ENCODE results near the gene CHRNB2. TPM values are rescaled to one million over a fixed set of nuclear protein-coding genes. Genes with fewer than 3 reads are reported as not detected.
"Not testable (repeated sequence)": the region's sequence is repeated elsewhere in the genome, so short reads cannot be mapped to it uniquely, and the experiment has no call there.

The CHRNB2 gene
- total RNA-seq (10 to 100 TPM in 1 of 2 donors, 1 to 10 TPM in 1; 5.8 to 14.9 TPM), polyA plus RNA-seq (ENCODE audit: insufficient read length in 2 of 2) (10 to 100 TPM; 23.3 to 24.1 TPM)
- long read RNA-seq, donor 1, full-length matches to known transcripts, result 1 of 1 reads
- long read RNA-seq, donor 1, partial matches to known transcripts, result 0 of 1 reads
- long read RNA-seq, donor 1, other reads (novel, unspliced or antisense), result 0 of 1 reads
- long read RNA-seq, donor 2, full-length matches to known transcripts, result 1 of 1 reads
- long read RNA-seq, donor 2, partial matches to known transcripts, result 0 of 1 reads
- long read RNA-seq, donor 2, other reads (novel, unspliced or antisense), result 0 of 1 reads
- long read RNA-seq, donor 3, full-length matches to known transcripts, result 1 of 1 reads
- long read RNA-seq, donor 3, partial matches to known transcripts, result 0 of 1 reads
- long read RNA-seq, donor 3, other reads (novel, unspliced or antisense), result 0 of 1 reads
- long read RNA-seq, donor 4, result 0 reads

GRCh38 chr1:154567386-154568156, at the start of gene CHRNB2:
Gene CHRNB2, plus strand, starts transcription at chr1:154567778. Its CDS starts 267 bp downstream, at chr1:154568045.
- WGBS (ENCODE audit: insufficient coverage), result under 1% methylated on average over 48 of the region's 53 CpGs
- H3K36me3 ChIP-seq (ENCODE audit: control insufficient read depth, insufficient read depth, low read length), result peaks cover 32% of the 10 kb centered on the region
- DNase-seq (ENCODE audit: low read depth in 4 of 6, low spot score in 6 of 6), result peak in 5 of 6 donors; percentile 43 to 95 (median 64)
- H3K9me3 ChIP-seq (ENCODE audit: control insufficient read depth, insufficient read depth, low read length), result no peaks in the 10 kb centered on the region
- H3K4me1 ChIP-seq (ENCODE audit: control insufficient read depth, insufficient read depth, low read length), result peaks cover 24% of the 10 kb centered on the region
- H3K27me3 ChIP-seq (ENCODE audit: control insufficient read depth, insufficient read depth, low read length), result peaks cover 5% of the 10 kb centered on the region
- H3K4me3 ChIP-seq (ENCODE audit: low read depth, low read length), result peak within 1 kb of the TSS; percentile 45
- no peak within 1 kb of the TSS for H3K27ac ChIP-seq (ENCODE audit: low read depth, low read length)

DNA sequence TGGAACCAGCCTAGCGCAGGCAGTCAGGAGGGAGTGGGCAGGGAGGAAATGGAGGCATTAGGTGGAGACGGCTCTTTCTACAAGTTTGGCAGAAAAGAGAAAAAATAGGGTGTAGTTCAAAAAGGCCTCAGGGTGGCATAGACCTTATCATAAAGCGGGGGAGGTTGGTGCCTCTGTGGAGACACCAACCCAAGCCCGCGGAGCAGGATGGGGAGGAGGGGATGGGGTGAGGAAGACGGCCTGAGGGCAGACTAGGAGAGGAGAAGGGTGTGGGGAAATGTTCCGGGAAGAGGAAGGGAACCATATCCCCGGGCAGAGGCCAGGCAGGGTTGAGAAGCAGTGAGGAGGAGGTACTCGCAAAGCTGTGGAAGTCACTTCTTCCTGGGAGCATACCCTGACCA, 48.0 kb upstream of the CHRNB2 start:
- Histone ChIP-seq H3K9me3 (ENCODE audit: control insufficient read depth, insufficient read depth, low read length) (no peaks in the 10 kb centered on the region), H3K4me1 (ENCODE audit: control insufficient read depth, insufficient read depth, low read length) (no peaks in the 10 kb centered on the region), H3K27ac (ENCODE audit: low read depth, low read length) (no peak overlapping the region), H3K4me3 (ENCODE audit: low read depth, low read length) (no peak overlapping the region), H3K27me3 (ENCODE audit: control insufficient read depth, insufficient read depth, low read length) (no peaks in the 10 kb centered on the region), H3K36me3 (ENCODE audit: control insufficient read depth, insufficient read depth, low read length) (no peaks in the 10 kb centered on the region)
- WGBS (ENCODE audit: insufficient coverage), result 65% methylated on average over 8 of the region's 9 CpGs
- no peak for DNase-seq (ENCODE audit: low read depth in 4 of 6, low spot score in 6 of 6)

- no peak for DNase-seq (ENCODE audit: low read depth in 4 of 6, low spot score in 6 of 6)
- 70% methylated on average over 2 of the region's 3 CpGs for WGBS (ENCODE audit: insufficient coverage)
- no peaks in the 10 kb centered on the region for H3K36me3 ChIP-seq (ENCODE audit: control insufficient read depth, insufficient read depth, low read length)
- H3K4me1 ChIP-seq (ENCODE audit: control insufficient read depth, insufficient read depth, low read length), result no peaks in the 10 kb centered on the region
- no peaks in the 10 kb centered on the region for H3K9me3 ChIP-seq (ENCODE audit: control insufficient read depth, insufficient read depth, low read length)
- no peak overlapping the region for H3K27ac ChIP-seq (ENCODE audit: low read depth, low read length)
- no peaks in the 10 kb centered on the region for H3K27me3 ChIP-seq (ENCODE audit: control insufficient read depth, insufficient read depth, low read length)
- no peak overlapping the region for H3K4me3 ChIP-seq (ENCODE audit: low read depth, low read length)
These were observed 47.2 kb upstream of the CHRNB2 start for GRCh38 chr1:154520333-154520732.

DNA sequence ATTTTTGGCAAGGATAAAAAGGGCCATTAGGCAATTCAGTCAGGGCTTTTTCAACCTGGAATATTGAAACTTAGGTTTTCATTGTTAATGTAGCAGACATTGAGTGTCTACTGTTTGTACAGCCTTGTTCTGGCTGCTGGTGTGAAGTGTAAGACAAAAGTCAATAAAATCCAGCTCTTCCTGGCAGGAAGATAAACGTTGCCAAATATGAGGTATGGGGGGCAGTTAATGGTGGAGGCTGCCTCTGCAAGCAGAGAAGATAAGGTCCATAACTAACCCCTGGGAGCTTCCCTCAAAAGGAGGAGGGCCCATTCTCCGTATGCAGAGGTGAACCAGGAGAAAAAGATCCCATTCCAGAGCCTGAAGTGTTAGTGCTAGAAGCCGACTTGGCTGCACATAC, 45.9 kb upstream of the CHRNB2 start:
- WGBS (ENCODE audit: insufficient coverage), result 58% methylated on average over 3 of the region's 3 CpGs
- H3K4me1 ChIP-seq (ENCODE audit: control insufficient read depth, insufficient read depth, low read length), result no peaks in the 10 kb centered on the region
- H3K4me3 ChIP-seq (ENCODE audit: low read depth, low read length), result no peak overlapping the region
- H3K27me3 ChIP-seq (ENCODE audit: control insufficient read depth, insufficient read depth, low read length), result no peaks in the 10 kb centered on the region
- no peak overlapping the region for H3K27ac ChIP-seq (ENCODE audit: low read depth, low read length)
- no peaks in the 10 kb centered on the region for H3K9me3 ChIP-seq (ENCODE audit: control insufficient read depth, insufficient read depth, low read length)
- H3K36me3 ChIP-seq (ENCODE audit: control insufficient read depth, insufficient read depth, low read length), result no peaks in the 10 kb centered on the region
- no peak for DNase-seq (ENCODE audit: low read depth in 4 of 6, low spot score in 6 of 6)

- no peak overlapping the region for H3K4me3 ChIP-seq (ENCODE audit: low read depth, low read length)
- no peaks in the 10 kb centered on the region for H3K27me3 ChIP-seq (ENCODE audit: control insufficient read depth, insufficient read depth, low read length)
- no peaks in the 10 kb centered on the region for H3K36me3 ChIP-seq (ENCODE audit: control insufficient read depth, insufficient read depth, low read length)
- no peaks in the 10 kb centered on the region for H3K9me3 ChIP-seq (ENCODE audit: control insufficient read depth, insufficient read depth, low read length)
- no peaks in the 10 kb centered on the region for H3K4me1 ChIP-seq (ENCODE audit: control insufficient read depth, insufficient read depth, low read length)
- H3K27ac ChIP-seq (ENCODE audit: low read depth, low read length), result no peak overlapping the region
- no peak for DNase-seq (ENCODE audit: low read depth in 4 of 6, low spot score in 6 of 6)
These were observed 42.7 kb upstream of the CHRNB2 start for GRCh38 chr1:154524881-154525280.

- H3K4me3 ChIP-seq (ENCODE audit: low read depth, low read length), result no peak overlapping the region
- 83% methylated on average over 2 of the region's 6 CpGs for WGBS (ENCODE audit: insufficient coverage)
These were observed 40.4 kb upstream of the CHRNB2 start for GRCh38 chr1:154527192-154527591.

GRCh38 chr1:154529308-154529707, 38.3 kb upstream of the CHRNB2 start:
- H3K27ac ChIP-seq (ENCODE audit: low read depth, low read length), result no peak overlapping the region
- DNase-seq (ENCODE audit: low read depth in 4 of 6, low spot score in 6 of 6), result no peak
- H3K4me3 ChIP-seq (ENCODE audit: low read depth, low read length), result no peak overlapping the region
- H3K4me1 ChIP-seq (ENCODE audit: control insufficient read depth, insufficient read depth, low read length), result no peaks in the 10 kb centered on the region
- 100% methylated on average over 1 of the region's 6 CpGs for WGBS (ENCODE audit: insufficient coverage)
- no peaks in the 10 kb centered on the region for H3K27me3 ChIP-seq (ENCODE audit: control insufficient read depth, insufficient read depth, low read length)
- H3K36me3 ChIP-seq (ENCODE audit: control insufficient read depth, insufficient read depth, low read length), result no peaks in the 10 kb centered on the region
- no peaks in the 10 kb centered on the region for H3K9me3 ChIP-seq (ENCODE audit: control insufficient read depth, insufficient read depth, low read length)

More at GRCh38 chr1:154527192-154527591, 40.4 kb upstream of the CHRNB2 start:
- Histone ChIP-seq H3K36me3 (ENCODE audit: control insufficient read depth, insufficient read depth, low read length) (no peaks in the 10 kb centered on the region), H3K27me3 (ENCODE audit: control insufficient read depth, insufficient read depth, low read length) (no peaks in the 10 kb centered on the region), H3K4me1 (ENCODE audit: control insufficient read depth, insufficient read depth, low read length) (no peaks in the 10 kb centered on the region), H3K27ac (ENCODE audit: low read depth, low read length) (no peak overlapping the region), H3K9me3 (ENCODE audit: control insufficient read depth, insufficient read depth, low read length) (no peaks in the 10 kb centered on the region)
- no peak for DNase-seq (ENCODE audit: low read depth in 4 of 6, low spot score in 6 of 6)

DNA sequence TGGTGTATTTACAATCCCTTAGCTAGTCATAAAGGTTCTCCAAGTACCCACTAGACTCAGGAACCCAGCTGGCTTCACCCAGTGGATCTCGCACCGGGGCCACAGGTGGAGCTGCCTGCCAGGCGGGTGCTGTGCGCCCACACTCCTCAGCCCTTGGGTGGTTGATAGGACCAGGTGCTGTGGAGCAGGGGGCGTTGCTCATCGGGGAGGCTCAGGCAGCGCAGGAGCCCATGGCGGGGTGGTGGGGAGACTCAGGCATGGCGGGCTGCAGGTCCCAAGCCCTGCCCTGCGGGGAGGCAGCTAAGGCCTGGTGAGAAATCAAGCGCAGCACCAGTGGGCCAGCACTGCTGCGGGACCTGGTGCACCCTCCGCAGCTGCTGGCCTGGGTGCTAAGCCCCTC, 35.6 kb upstream of the CHRNB2 start:
- DNase-seq (ENCODE audit: low read depth in 4 of 6, low spot score in 6 of 6); H3K27me3 ChIP-seq (ENCODE audit: control insufficient read depth, insufficient read depth, low read length); H3K9me3 ChIP-seq (ENCODE audit: control insufficient read depth, insufficient read depth, low read length); H3K36me3 ChIP-seq (ENCODE audit: control insufficient read depth, insufficient read depth, low read length); H3K27ac ChIP-seq (ENCODE audit: low read depth, low read length); H3K4me3 ChIP-seq (ENCODE audit: low read depth, low read length); H3K4me1 ChIP-seq (ENCODE audit: control insufficient read depth, insufficient read depth, low read length): not testable (repeated sequence)
- 96% methylated on average over 13 of the region's 13 CpGs for WGBS (ENCODE audit: insufficient coverage)

DNA sequence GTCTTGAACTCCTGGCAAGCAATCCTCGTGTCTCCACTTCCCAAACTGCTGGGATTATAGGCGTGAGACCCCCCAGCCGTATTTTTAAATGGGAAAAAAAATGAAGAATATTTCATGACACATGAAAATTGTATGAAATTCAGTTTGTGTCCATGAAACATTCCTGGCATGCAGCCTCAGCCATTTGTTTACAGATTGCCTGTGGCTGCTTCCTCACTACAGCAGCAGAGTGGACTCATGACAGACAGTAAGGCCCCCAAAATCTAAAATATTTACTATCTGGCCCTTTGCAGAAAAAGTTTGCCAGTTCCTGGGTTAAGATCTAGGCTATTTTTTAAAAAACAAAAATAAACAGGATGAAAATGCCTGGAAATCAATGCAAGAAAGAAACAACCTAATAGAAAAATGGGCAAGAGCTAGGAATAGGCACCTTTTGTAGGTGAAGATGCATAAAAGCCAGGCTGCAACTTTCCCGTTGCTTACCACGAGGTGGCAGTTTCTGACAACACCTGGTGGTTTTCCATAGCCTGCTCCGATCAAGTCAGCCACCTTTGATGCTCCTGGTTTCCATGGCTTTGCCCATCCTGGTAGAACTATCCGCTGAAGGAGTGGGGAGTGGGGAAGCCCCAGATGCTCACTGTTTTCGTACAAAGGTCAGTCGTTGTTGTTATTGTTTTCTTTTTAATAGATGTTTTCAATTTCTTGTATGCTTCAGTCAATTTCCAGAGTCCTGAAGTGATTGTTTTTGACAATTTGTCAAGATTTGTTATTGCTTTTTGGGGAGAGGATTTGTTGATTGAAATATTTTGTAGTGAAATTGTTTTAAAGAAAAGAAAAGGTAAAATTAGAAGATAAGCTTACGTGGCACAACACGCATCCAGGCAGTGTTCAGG, 33.4 kb upstream of the CHRNB2 start:
- H3K27ac ChIP-seq (ENCODE audit: low read depth, low read length), result no peak overlapping the region
- H3K27me3 ChIP-seq (ENCODE audit: control insufficient read depth, insufficient read depth, low read length), result no peaks in the 10 kb centered on the region
- no peaks in the 10 kb centered on the region for H3K9me3 ChIP-seq (ENCODE audit: control insufficient read depth, insufficient read depth, low read length)
- DNase-seq (ENCODE audit: low read depth in 4 of 6, low spot score in 6 of 6), result peak in 2 of 6 donors; percentile 37 to 61
- 51% methylated on average over 9 of the region's 11 CpGs for WGBS (ENCODE audit: insufficient coverage)
- no peaks in the 10 kb centered on the region for H3K36me3 ChIP-seq (ENCODE audit: control insufficient read depth, insufficient read depth, low read length)
- no peaks in the 10 kb centered on the region for H3K4me1 ChIP-seq (ENCODE audit: control insufficient read depth, insufficient read depth, low read length)
- H3K4me3 ChIP-seq (ENCODE audit: low read depth, low read length), result no peak overlapping the region
